Measurements from ENCODE around the gene INTS14. TPM values are rescaled to one million over a fixed set of nuclear protein-coding genes. Genes with fewer than 3 reads are reported as not detected.
A peak's percentile ranks its signal among the peaks of the same experiment; 100 is the strongest.

The INTS14 gene
- total RNA-seq, 1 donor from 2014 or later, result 49.2 TPM

GRCh38 chr15:65641768-65642475 is 31.0 kb upstream of the INTS14 start:
- Mint-ChIP-seq H3K4me3 (no peak overlapping the region), H3K4me1 (peaks cover 10% of the 10 kb centered on the region), H3K9me3 (no peaks in the 10 kb centered on the region), H3K36me3 (ENCODE audit: low read depth) (peaks cover 3% of the 10 kb centered on the region), H3K27me3 (no peaks in the 10 kb centered on the region), H3K27ac (no peak overlapping the region)
- DNase-seq, result no peak
- intact Hi-C loops (cut with micrococcal nuclease), result no loop called here

DNA sequence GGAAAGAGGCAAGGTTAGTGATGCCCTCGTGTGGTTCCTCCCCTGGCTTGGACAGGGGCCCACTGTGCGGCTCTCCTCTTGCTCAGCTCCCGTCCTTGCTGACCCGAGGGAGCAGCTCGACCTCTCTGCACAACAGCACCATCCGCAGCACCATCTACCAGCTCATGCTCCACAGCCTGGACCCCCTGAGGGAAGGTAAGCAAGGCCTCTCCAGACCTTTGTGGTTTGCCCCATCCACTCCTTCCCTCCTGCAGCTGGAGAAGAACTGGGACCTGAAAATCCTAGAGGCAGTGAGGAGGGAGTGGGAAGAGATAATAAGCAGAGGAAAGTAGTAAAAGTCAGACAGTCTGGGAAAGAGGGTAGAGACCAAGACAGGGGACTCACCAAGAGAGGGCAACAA is 28.6 kb upstream of the INTS14 start:
- DNase-seq, result no peak
- H3K27ac Mint-ChIP-seq, result no peak overlapping the region
- intact Hi-C loops (cut with micrococcal nuclease), result loop anchor here (5.0 kb wide), 1 partner anchor 188 kb away; no protein-coding TSS in a partner anchor
- no peak overlapping the region for H3K4me3 Mint-ChIP-seq
- H3K36me3 Mint-ChIP-seq (ENCODE audit: low read depth), result no peaks in the 10 kb centered on the region
- no peaks in the 10 kb centered on the region for H3K9me3 Mint-ChIP-seq
- H3K27me3 Mint-ChIP-seq, result no peaks in the 10 kb centered on the region
- H3K4me1 Mint-ChIP-seq, result peaks cover 10% of the 10 kb centered on the region

DNA sequence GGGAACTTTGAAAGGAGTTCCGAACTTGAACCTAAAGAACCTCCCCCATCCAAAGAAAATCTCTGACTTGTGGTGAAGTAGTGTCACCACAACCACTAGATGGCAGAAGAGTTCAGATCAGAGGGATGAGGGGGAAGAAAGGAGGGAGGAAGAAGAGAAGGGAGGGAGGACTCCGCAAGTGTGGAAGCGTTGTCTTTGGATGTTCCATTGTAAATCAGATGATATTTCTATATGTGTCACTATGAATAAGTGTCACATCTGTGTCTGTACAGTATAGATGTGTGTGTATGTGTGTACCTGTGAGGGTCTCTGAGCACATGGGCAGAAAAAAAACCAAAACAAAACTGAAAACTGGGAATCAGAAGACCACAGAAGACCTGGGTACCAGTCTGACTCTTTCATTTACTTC is 27.8 kb upstream of the INTS14 start:
- Mint-ChIP-seq H3K4me3 (peak overlapping the region; percentile 47), H3K27me3 (no peaks in the 10 kb centered on the region), H3K4me1 (peaks cover 10% of the 10 kb centered on the region), H3K27ac (peak overlapping the region; percentile 8), H3K9me3 (no peaks in the 10 kb centered on the region), H3K36me3 (ENCODE audit: low read depth) (no peaks in the 10 kb centered on the region)
- intact Hi-C loops (cut with micrococcal nuclease), result loop anchor here (1.0 to 5.0 kb wide), 2 partner anchors 189 to 219 kb away; no protein-coding TSS in a partner anchor
- peak; percentile 87 for DNase-seq

- DNase-seq, result no peak
- intact Hi-C loops (cut with micrococcal nuclease), result loop anchor here (1.0 to 5.0 kb wide), 2 partner anchors 189 to 219 kb away; no protein-coding TSS in a partner anchor
- no peak overlapping the region for H3K4me3 Mint-ChIP-seq
- H3K9me3 Mint-ChIP-seq, result no peaks in the 10 kb centered on the region
- no peaks in the 10 kb centered on the region for H3K36me3 Mint-ChIP-seq (ENCODE audit: low read depth)
- H3K27me3 Mint-ChIP-seq, result no peaks in the 10 kb centered on the region
- peaks cover 10% of the 10 kb centered on the region for H3K4me1 Mint-ChIP-seq
- no peak overlapping the region for H3K27ac Mint-ChIP-seq
Measured at GRCh38 chr15:65638109-65638508, 27.2 kb upstream of the INTS14 start.

DNA sequence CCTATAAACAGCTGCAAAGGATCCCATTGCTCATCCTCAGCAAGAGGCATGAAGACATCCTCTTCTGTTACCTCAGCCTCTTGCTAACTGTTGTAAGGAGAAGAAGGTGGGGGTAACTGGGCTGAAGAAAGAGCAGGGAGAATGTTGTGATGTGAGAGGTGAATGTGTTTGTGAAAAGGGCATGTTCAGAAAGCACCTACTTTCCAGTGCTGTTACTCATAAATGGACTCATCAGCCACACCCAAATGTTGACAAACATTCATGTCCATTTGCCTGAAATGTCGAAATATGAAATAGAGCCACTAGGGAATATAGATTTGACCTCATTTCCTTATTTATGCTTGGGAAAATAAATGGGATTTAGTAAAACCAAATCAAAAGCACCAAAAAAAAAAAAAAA is 23.4 kb upstream of the INTS14 start:
- H3K4me3 Mint-ChIP-seq, result no peak overlapping the region
- no peak overlapping the region for H3K27ac Mint-ChIP-seq
- intact Hi-C loops (cut with micrococcal nuclease), result no loop called here
- H3K4me1 Mint-ChIP-seq, result peaks cover 15% of the 10 kb centered on the region
- no peak for DNase-seq
- H3K36me3 Mint-ChIP-seq (ENCODE audit: low read depth), result no peaks in the 10 kb centered on the region
- H3K27me3 Mint-ChIP-seq, result no peaks in the 10 kb centered on the region
- no peaks in the 10 kb centered on the region for H3K9me3 Mint-ChIP-seq

GRCh38 chr15:65633752-65634151 is 22.8 kb upstream of the INTS14 start:
- peaks cover 11% of the 10 kb centered on the region for H3K4me1 Mint-ChIP-seq

GRCh38 chr15:65632780-65633375 is 21.9 kb upstream of the INTS14 start:
- Mint-ChIP-seq H3K27me3 (no peaks in the 10 kb centered on the region), H3K4me3 (no peak overlapping the region), H3K36me3 (ENCODE audit: low read depth) (no peaks in the 10 kb centered on the region), H3K4me1 (peaks cover 6% of the 10 kb centered on the region), H3K9me3 (no peaks in the 10 kb centered on the region), H3K27ac (no peak overlapping the region)
- intact Hi-C loops (cut with micrococcal nuclease), result no loop called here
- no peak for DNase-seq

More at GRCh38 chr15:65633752-65634151, 22.8 kb upstream of the INTS14 start:
- Mint-ChIP-seq H3K9me3 (no peaks in the 10 kb centered on the region), H3K4me3 (no peak overlapping the region), H3K27ac (no peak overlapping the region), H3K27me3 (no peaks in the 10 kb centered on the region), H3K36me3 (ENCODE audit: low read depth) (no peaks in the 10 kb centered on the region)
- intact Hi-C loops (cut with micrococcal nuclease), result no loop called here
- DNase-seq, result no peak

DNA sequence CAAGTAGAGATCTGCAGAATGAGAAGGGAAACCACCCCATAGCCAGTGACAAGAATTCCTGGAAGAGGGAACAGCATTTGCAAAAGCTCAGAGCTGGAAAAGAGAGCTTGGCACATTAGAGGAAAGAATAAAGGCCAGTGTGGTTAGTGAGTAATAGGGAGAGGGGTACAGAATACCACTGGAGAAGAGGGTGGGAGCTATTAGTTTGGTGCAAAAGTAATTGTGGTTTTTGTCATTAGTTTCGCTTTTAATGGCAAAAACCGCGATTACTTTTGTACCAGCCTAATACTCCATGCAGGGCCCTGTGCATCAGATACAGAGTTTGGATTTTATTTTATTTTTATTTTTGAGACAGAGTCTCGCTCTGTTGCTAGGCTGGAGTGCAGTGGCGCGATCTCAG is 20.6 kb upstream of the INTS14 start:
- H3K4me3 Mint-ChIP-seq, result no peak overlapping the region
- intact Hi-C loops (cut with micrococcal nuclease), result no loop called here

DNA sequence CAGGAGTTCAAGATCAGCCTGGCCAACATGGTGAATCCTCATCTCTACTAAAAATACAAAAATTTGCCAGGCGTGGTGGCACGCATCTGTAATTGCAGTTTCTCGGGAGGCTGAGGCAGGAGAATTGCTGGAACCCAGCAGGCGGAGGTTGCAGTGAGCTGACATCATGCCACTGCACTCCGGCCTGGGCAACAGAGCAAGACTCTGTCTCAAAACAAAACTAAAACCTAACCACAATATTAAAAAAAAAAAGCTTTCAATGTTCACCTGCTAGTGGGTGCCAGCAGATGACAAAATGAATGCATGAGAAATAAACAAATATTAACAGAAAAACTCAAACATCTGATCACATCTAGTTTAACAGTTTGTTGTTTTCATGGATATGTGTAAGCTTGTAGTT is 19.8 kb upstream of the INTS14 start:
- no peak overlapping the region for H3K27ac Mint-ChIP-seq
- peaks cover 6% of the 10 kb centered on the region for H3K4me1 Mint-ChIP-seq
- no peak for DNase-seq
- intact Hi-C loops (cut with micrococcal nuclease), result no loop called here
- no peaks in the 10 kb centered on the region for H3K9me3 Mint-ChIP-seq
- no peaks in the 10 kb centered on the region for H3K36me3 Mint-ChIP-seq (ENCODE audit: low read depth)
- H3K27me3 Mint-ChIP-seq, result no peaks in the 10 kb centered on the region
- H3K4me3 Mint-ChIP-seq, result no peak overlapping the region

More for the DNA sequence above, 20.6 kb upstream of the INTS14 start:
- Mint-ChIP-seq H3K27me3 (no peaks in the 10 kb centered on the region), H3K9me3 (no peaks in the 10 kb centered on the region), H3K36me3 (ENCODE audit: low read depth) (no peaks in the 10 kb centered on the region), H3K4me1 (peaks cover 6% of the 10 kb centered on the region), H3K27ac (no peak overlapping the region)
- no peak for DNase-seq

- no peak overlapping the region for H3K27ac Mint-ChIP-seq
- no peak for DNase-seq
- H3K27me3 Mint-ChIP-seq, result no peaks in the 10 kb centered on the region
- H3K36me3 Mint-ChIP-seq (ENCODE audit: low read depth), result no peaks in the 10 kb centered on the region
- intact Hi-C loops (cut with micrococcal nuclease), result no loop called here
- no peaks in the 10 kb centered on the region for H3K9me3 Mint-ChIP-seq
- H3K4me1 Mint-ChIP-seq, result peaks cover 6% of the 10 kb centered on the region
- H3K4me3 Mint-ChIP-seq, result no peak overlapping the region
Measured at GRCh38 chr15:65629548-65629947, 18.6 kb upstream of the INTS14 start.

- no peaks in the 10 kb centered on the region for H3K36me3 Mint-ChIP-seq (ENCODE audit: low read depth)
- peaks cover 4% of the 10 kb centered on the region for H3K4me1 Mint-ChIP-seq
- intact Hi-C loops (cut with micrococcal nuclease), result no loop called here
- no peak overlapping the region for H3K4me3 Mint-ChIP-seq
- no peak for DNase-seq
- H3K9me3 Mint-ChIP-seq, result no peaks in the 10 kb centered on the region
- no peaks in the 10 kb centered on the region for H3K27me3 Mint-ChIP-seq
- no peak overlapping the region for H3K27ac Mint-ChIP-seq
Measured at GRCh38 chr15:65626856-65627255, 15.9 kb upstream of the INTS14 start.

DNA sequence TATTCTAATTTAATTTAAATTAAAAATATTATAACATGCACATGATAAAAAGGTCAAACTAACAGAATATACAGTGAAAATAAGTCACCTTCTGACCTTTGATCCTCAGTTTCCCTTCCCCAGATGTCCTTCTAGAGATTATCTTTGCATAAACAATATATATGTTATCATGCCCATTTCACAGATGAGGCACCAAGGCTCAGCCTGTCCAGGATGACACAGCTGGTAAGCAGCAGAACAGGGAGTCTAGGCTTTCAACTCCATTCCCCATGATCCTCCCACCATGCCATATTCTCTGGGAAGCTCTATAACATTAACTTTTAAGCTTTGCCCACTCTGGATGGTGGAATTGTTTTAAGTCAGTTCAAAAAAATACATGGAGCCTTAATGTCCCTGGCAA is 12.2 kb upstream of the INTS14 start:
- H3K27ac Mint-ChIP-seq, result no peak overlapping the region
- intact Hi-C loops (cut with micrococcal nuclease), result no loop called here
- no peaks in the 10 kb centered on the region for H3K27me3 Mint-ChIP-seq
- H3K9me3 Mint-ChIP-seq, result no peaks in the 10 kb centered on the region
- H3K36me3 Mint-ChIP-seq (ENCODE audit: low read depth), result no peaks in the 10 kb centered on the region
- H3K4me3 Mint-ChIP-seq, result no peak overlapping the region
- H3K4me1 Mint-ChIP-seq, result no peaks in the 10 kb centered on the region
- no peak for DNase-seq

DNA sequence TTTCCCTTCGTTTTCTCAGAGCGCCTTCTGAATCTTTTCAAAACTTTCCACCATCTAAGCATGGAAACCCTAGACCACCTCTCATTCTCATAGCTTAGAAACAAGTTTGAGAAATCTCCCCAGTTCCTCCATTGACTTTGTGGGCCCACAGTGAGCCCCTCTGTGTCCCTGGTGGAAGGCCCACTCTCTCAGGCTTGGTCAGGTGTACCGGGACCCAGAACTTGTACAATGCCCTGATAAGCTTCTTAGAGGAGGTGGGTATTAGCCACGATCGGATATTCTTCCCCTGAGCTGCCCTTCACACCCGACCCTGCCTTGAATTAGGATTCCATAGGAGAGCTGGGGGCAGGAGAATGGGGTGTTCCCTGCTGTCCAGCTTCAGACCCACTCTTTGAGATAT is 10.7 kb upstream of the INTS14 start, which contains the start of gene SLC24A1:
Gene SLC24A1, plus strand, starts transcription at position 301 of the 400 bp plus-strand sequence. CDS start 2,143 bp downstream, outside the sequence.
- intact Hi-C loops (cut with micrococcal nuclease), result no loop called here
- Mint-ChIP-seq H3K36me3 (ENCODE audit: low read depth) (no peaks in the 10 kb centered on the region), H3K27ac (no peak within 1 kb of the TSS), H3K4me3 (no peak within 1 kb of the TSS), H3K27me3 (no peaks in the 10 kb centered on the region), H3K9me3 (no peaks in the 10 kb centered on the region), H3K4me1 (no peaks in the 10 kb centered on the region)
- no peak for DNase-seq

GRCh38 chr15:65620833-65621232 is 9.9 kb upstream of the INTS14 start:
- H3K9me3 Mint-ChIP-seq, result no peaks in the 10 kb centered on the region
- intact Hi-C loops (cut with micrococcal nuclease), result no loop called here
- no peaks in the 10 kb centered on the region for H3K4me1 Mint-ChIP-seq
- H3K27ac Mint-ChIP-seq, result no peak overlapping the region
- no peaks in the 10 kb centered on the region for H3K27me3 Mint-ChIP-seq
- no peaks in the 10 kb centered on the region for H3K36me3 Mint-ChIP-seq (ENCODE audit: low read depth)
- no peak overlapping the region for H3K4me3 Mint-ChIP-seq
- no peak for DNase-seq
